B cell (primary cell): ENCODE measurements around the gene SS18L1. TPM values are rescaled to one million over a fixed set of nuclear protein-coding genes. Genes with fewer than 3 reads are reported as not detected.

Experiments
- ATAC-seq: fragments of 200-7000 bp; cut with Tn5 transposase; one replicate; pipeline ENCODE4 v1.10.0; 2021; ENCODE audit warnings: low read depth, mild to moderate bottlenecking, moderate number of reproducible peaks, moderate library complexity
- CTCF ChIA-PET: fragments of 350-600 bp; sonication (Branson Sonifier 250); formaldehyde crosslinking; loops from one replicate; lab custom pipeline; 2021; ENCODE audit warnings: antibody characterized with exemption, inconsistent platforms; lab: Charles Lee
- POLR2A ChIA-PET: fragments of 350-600 bp; sonication (Branson Sonifier 250); formaldehyde crosslinking; loops from one replicate; lab custom pipeline; 2021; ENCODE audit warnings: antibody characterized with exemption; lab: Charles Lee
- DNase-seq: peaks from one replicate; pipeline ENCODE4 v3.0.0; 2013
- H2AFZ ChIP-seq: 2 replicates; pipeline ENCODE4 v1.6.1; 2012; ENCODE audit warnings: mild to moderate bottlenecking, low read depth, low read length; ENCODE audit not compliant: insufficient read depth, poor library complexity, severe bottlenecking
- H3K27ac ChIP-seq, 2 donors: 1 replicate in 1 of 2; 2 replicates in 1 of 2; pipeline ENCODE4 v1.5.1; 2012 to 2013; ENCODE audit warnings: low read length in 2 of 2, mild to moderate bottlenecking in 2 of 2, moderate library complexity in 1 of 2
- H3K27me3 ChIP-seq, 4 experiments: fragments of 200-600 bp in 1 of 4; sonication (generic) in 1 of 4; replicated peaks in 1 of 4; 1 replicate in 2 of 4; 2 replicates in 2 of 4; pipeline versions ENCODE4 v1.6.1 to v1.7.0; 2013 to 2016; ENCODE audit warnings: low read length in 3 of 4, mild to moderate bottlenecking in 2 of 4, mixed read lengths in 1 of 4, moderate library complexity in 1 of 4; ENCODE audit not compliant: insufficient read depth in 4 of 4, control insufficient read depth in 3 of 4; ENCODE audit errors: control extremely low read depth in 1 of 4
- H3K36me3 ChIP-seq, 2 experiments: replicated peaks in 1 of 2; 1 replicate in 1 of 2; 2 replicates in 1 of 2; pipeline versions ENCODE4 v1.6.1 to v1.7.1; 2013; ENCODE audit warnings: low read length in 1 of 2; ENCODE audit not compliant: insufficient read depth in 2 of 2, control insufficient read depth in 1 of 2; ENCODE audit errors: control extremely low read depth in 1 of 2, extremely low read depth in 1 of 2
- H3K4me1 ChIP-seq, 2 donors: fragments of 200-600 bp in 1 of 2; sonication (generic) in 1 of 2; 1 replicate in 1 of 2; 2 replicates in 1 of 2; pipeline versions ENCODE4 v1.5.1 to v1.6.1; 2013 to 2017; ENCODE audit warnings: low read length in 2 of 2; ENCODE audit not compliant: control insufficient read depth in 2 of 2, insufficient read depth in 2 of 2
- H3K4me2 ChIP-seq: replicated peaks from 2 replicates; pipeline ENCODE3; 2012; ENCODE audit warnings: mild to moderate bottlenecking, low read depth, low read length; ENCODE audit not compliant: poor library complexity, severe bottlenecking
- H3K4me3 ChIP-seq, 5 experiments: fragments of 200-600 bp in 1 of 5; sonication (generic) in 1 of 5; 1 replicate in 3 of 5; 2 replicates in 2 of 5; pipeline versions ENCODE4 v1.5.1 to v1.7.0; 2011 to 2016; ENCODE audit warnings: low read length in 4 of 5, mild to moderate bottlenecking in 4 of 5, low read depth in 2 of 5, control low read depth in 1 of 5, moderate library complexity in 1 of 5; ENCODE audit not compliant: insufficient read depth in 1 of 5; ENCODE audit errors: control extremely low read depth in 1 of 5, extremely low read depth in 1 of 5
- H3K79me2 ChIP-seq: fragments of 200-600 bp; sonication (generic); one replicate; pipeline ENCODE4 v1.6.0; 2016; ENCODE audit warnings: low read length; ENCODE audit not compliant: control insufficient read depth, insufficient read depth
- H3K9ac ChIP-seq: fragments of 200-600 bp; sonication (generic); 2 replicates; pipeline ENCODE4 v1.6.1; 2017; ENCODE audit warnings: mild to moderate bottlenecking, low read length, moderate library complexity
- H3K9me3 ChIP-seq, 3 donors: one replicate each; pipeline versions ENCODE4 v1.6.1 to v1.7.1; 2013; ENCODE audit warnings: low read length in 2 of 3; ENCODE audit not compliant: control insufficient read depth in 2 of 3, insufficient read depth in 1 of 3; ENCODE audit errors: control extremely low read depth in 1 of 3
- H4K20me1 ChIP-seq: 2 replicates; pipeline ENCODE4 v1.6.0; 2012; ENCODE audit warnings: mild to moderate bottlenecking, low read length; ENCODE audit not compliant: insufficient read depth, control insufficient read depth, poor library complexity, severe bottlenecking
- H3K27ac Mint-ChIP-seq: one replicate; pipeline ENCODE4 v1.8.0; 2021; ENCODE audit warnings: mixed read lengths
- H3K27me3 Mint-ChIP-seq: one replicate; pipeline ENCODE4 v1.8.0; 2021; ENCODE audit warnings: mixed read lengths
- H3K4me1 Mint-ChIP-seq: one replicate; pipeline ENCODE4 v1.8.0; 2021; ENCODE audit warnings: mixed read lengths
- H3K4me3 Mint-ChIP-seq: one replicate; pipeline ENCODE4 v1.8.0; 2021; ENCODE audit warnings: mixed read lengths
- H3K9me3 Mint-ChIP-seq: one replicate; pipeline ENCODE4 v1.8.0; 2022; ENCODE audit warnings: mixed read lengths; ENCODE audit not compliant: insufficient read depth
- CTCF ChIP-seq: fragments of 200-600 bp; IDR thresholded peaks from one replicate; pipeline ENCODE4 v1.8.0; 2022; ENCODE audit warnings: antibody characterized with exemption, mild to moderate bottlenecking
- EZH2 ChIP-seq: IDR thresholded peaks from 2 replicates; pipeline ENCODE4 v1.6.1; 2012; ENCODE audit warnings: borderline replicate concordance, low read depth, mild to moderate bottlenecking, moderate library complexity, low read length; ENCODE audit not compliant: insufficient read depth, poor library complexity, severe bottlenecking
- WGBS: methylation state at CpG from one replicate; pipeline ENCODE4 v1.1.5; 2013; ENCODE audit warnings: missing lambda C conversion rate; ENCODE audit not compliant: insufficient coverage; 5-methylcytosine and 5-hydroxymethylcytosine counted together
- intact Hi-C: fragments of 100-400 bp; cut with micrococcal nuclease; formaldehyde crosslinking; loops from one replicate; pipeline ENCODE4 v1.10.0; 2022
- polyA plus RNA-seq: library from polyadenylated mRNA; depleted of rRNA; stranded (reverse); fragments of >200 nt; gene quantifications from 2 replicates; pipeline ENCODE4 v1.2.3, GENCODE V29; 2012
- total RNA-seq, 2 donors: library from RNA; stranded (reverse); fragments of 120-200 nt in 1 of 2; gene quantifications; 1 replicate in 1 of 2; 2 replicates in 1 of 2; pipeline versions ENCODE4 v1.2.3 to v1.2.4, GENCODE V29; 2013 to 2022

SS18L1 gene
- total and polyA plus RNA-seq, 2 donors (not counting 1 experiment from before 2014, with no cell fraction given), result 15.4 to 20.7 TPM

- intact Hi-C loops, result no loop called here
- H3K79me2 ChIP-seq, result peaks cover 64% of the 10 kb centered on the region
- CTCF ChIA-PET, result interaction anchor here (1.0 to 1.5 kb wide), 2 partner anchors 145 to 226 kb away, joined by 3 to 13 read pairs; no protein-coding TSS in a partner anchor
These were observed 12.6 kb downstream of the SS18L1 start for GRCh38 chr20:62156254-62156556.

More at GRCh38 chr20:62156254-62156556, 12.6 kb downstream of the SS18L1 start:
- H2AFZ ChIP-seq, result no peak overlapping the region
- Mint-ChIP-seq H3K4me1 (peaks cover 11% of the 10 kb centered on the region), H3K27ac (no peak overlapping the region), H3K27me3 (no peaks in the 10 kb centered on the region), H3K9me3 (peaks cover 6% of the 10 kb centered on the region), H3K4me3 (no peak overlapping the region)
- no peak overlapping the region for H3K4me3 ChIP-seq
- peaks cover 0 to 19% (median 0%) of the 10 kb centered on the region in 3 donors for H3K9me3 ChIP-seq
- no peak overlapping the region for H3K27ac ChIP-seq
- H3K4me1 ChIP-seq, result peaks cover 0 to 4% of the 10 kb centered on the region in 2 donors
- POLR2A ChIA-PET, result no interaction called here
- DNase-seq (no peak), ATAC-seq (no peak)
- H4K20me1 ChIP-seq, result peaks cover 42% of the 10 kb centered on the region
- no peaks in the 10 kb centered on the region for H3K27me3 ChIP-seq
- 100% methylated on average over 1 of the region's 3 CpGs for WGBS
- no peak for TF ChIP-seq CTCF
- no peak for TF ChIP-seq EZH2
- H3K4me2 ChIP-seq, result no peak overlapping the region
- peaks cover 0 to 9% of the 10 kb centered on the region in 2 experiments for H3K36me3 ChIP-seq
- H3K9ac ChIP-seq, result no peak overlapping the region
